Fibroblast of lung (primary cell): Measurements from ENCODE around the gene HES1.

ENCODE experiments used
- EZH2 ChIP-seq: IDR thresholded peaks from 2 replicates; pipeline ENCODE4 v1.5.1; 2012; ENCODE audit warnings: low read length, control low read depth, mild to moderate bottlenecking; ENCODE audit errors: missing control alignments
- TF ChIP-seq, protein P1 (sequence below), 2 donors: IDR thresholded peaks in 1 of 2; conservative IDR thresholded peaks in 1 of 2; 1 replicate in 1 of 2; 2 replicates in 1 of 2; pipeline ENCODE4 v1.5.1; 2011 to 2012; ENCODE audit warnings: low read length in 2 of 2, control low read depth in 1 of 2, inconsistent platforms in 1 of 2, low read depth in 1 of 2, mild to moderate bottlenecking in 1 of 2

DNA sequence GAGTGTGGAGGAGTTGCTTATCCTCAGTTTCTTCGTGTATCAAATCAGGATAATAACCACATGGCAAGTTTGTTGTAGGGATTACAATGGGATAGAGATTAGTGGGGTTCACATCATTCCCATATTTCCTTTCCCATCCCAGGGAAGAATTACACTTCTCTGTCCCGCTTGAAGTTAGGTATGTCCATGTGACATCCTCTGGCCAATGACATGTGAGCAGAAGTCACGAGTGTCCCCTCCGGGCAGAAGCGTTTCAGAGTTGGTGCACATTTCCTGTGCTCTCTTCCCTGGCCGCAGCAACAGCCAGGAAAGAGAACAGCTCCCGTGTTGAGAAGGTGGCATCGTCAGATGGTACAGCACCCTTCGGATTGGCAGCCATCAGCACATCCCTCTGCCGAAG is 36.7 kb upstream of the HES1 start:
- TF ChIP-seq, protein P1, sequence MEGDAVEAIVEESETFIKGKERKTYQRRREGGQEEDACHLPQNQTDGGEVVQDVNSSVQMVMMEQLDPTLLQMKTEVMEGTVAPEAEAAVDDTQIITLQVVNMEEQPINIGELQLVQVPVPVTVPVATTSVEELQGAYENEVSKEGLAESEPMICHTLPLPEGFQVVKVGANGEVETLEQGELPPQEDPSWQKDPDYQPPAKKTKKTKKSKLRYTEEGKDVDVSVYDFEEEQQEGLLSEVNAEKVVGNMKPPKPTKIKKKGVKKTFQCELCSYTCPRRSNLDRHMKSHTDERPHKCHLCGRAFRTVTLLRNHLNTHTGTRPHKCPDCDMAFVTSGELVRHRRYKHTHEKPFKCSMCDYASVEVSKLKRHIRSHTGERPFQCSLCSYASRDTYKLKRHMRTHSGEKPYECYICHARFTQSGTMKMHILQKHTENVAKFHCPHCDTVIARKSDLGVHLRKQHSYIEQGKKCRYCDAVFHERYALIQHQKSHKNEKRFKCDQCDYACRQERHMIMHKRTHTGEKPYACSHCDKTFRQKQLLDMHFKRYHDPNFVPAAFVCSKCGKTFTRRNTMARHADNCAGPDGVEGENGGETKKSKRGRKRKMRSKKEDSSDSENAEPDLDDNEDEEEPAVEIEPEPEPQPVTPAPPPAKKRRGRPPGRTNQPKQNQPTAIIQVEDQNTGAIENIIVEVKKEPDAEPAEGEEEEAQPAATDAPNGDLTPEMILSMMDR (conservative IDR thresholded peaks at IDR 0.05 in 1 of 2, IDR thresholded peaks at IDR 0.05 in 1 of 2; ENCODE audit: low read depth in 1 of 2, low read length in 2 of 2), result no peak
- no peak for TF ChIP-seq EZH2
